Cardiac muscle cell (in vitro differentiated cells and primary cell): ENCODE measurements around the gene LYL1. TPM values are rescaled to one million over a fixed set of nuclear protein-coding genes. Genes with fewer than 3 reads are reported as not detected.
A peak's percentile ranks its signal among the peaks of the same experiment; 100 is the strongest.

Source experiments
- DNase-seq, 2 donors: peaks; one replicate each; pipeline versions ENCODE4 v3.0.0 to v3.0.0-alpha.2; 2010 to 2017; ENCODE audit warnings: low read depth in 1 of 2, low spot score in 1 of 2
- H3K27ac ChIP-seq: fragments of 200-600 bp; sonication (generic); 2 replicates; pipeline ENCODE4 v1.5.1; 2016
- H3K27me3 ChIP-seq: fragments of 200-600 bp; sonication (generic); 2 replicates; pipeline ENCODE4 v1.6.0; 2016; ENCODE audit warnings: control low read depth
- H3K36me3 ChIP-seq: fragments of 200-600 bp; sonication (generic); 2 replicates; pipeline ENCODE4 v1.5.1; 2016; ENCODE audit warnings: control low read depth
- H3K4me1 ChIP-seq: fragments of 200-600 bp; sonication (generic); 2 replicates; pipeline ENCODE4 v1.8.1; 2017; ENCODE audit warnings: low read depth, mild to moderate bottlenecking, mixed run types
- H3K4me3 ChIP-seq: fragments of 200-600 bp; sonication (generic); 2 replicates; pipeline ENCODE4 v1.5.1; 2016; ENCODE audit warnings: mild to moderate bottlenecking
- H3K9me3 ChIP-seq: fragments of 200-600 bp; sonication (generic); 2 replicates; pipeline ENCODE4 v1.5.1; 2017; ENCODE audit warnings: low read depth, mild to moderate bottlenecking, control low read depth
- polyA plus RNA-seq: library from polyadenylated mRNA; unstranded; fragments of >200 nt; fragmentation: Nextera tagmentation; extraction: Ambion mirVana; gene quantifications from 2 replicates; pipeline ENCODE4 v1.2.1, GENCODE V29; 2016
- total RNA-seq: library from RNA; depleted of rRNA; stranded (reverse); fragments of >200 nt; gene quantifications from 2 replicates; pipeline ENCODE4 v1.2.3, GENCODE V29; 2016
- TF ChIP-seq, protein P1 (sequence below): IDR thresholded peaks from 2 replicates; pipeline ENCODE4 v1.5.1; 2012; ENCODE audit warnings: low read depth, mild to moderate bottlenecking, low read length

The LYL1 gene
- total RNA-seq: 5.6 and 6.3 TPM in 2 replicates
- polyA plus RNA-seq: 4.3 and 4.6 TPM in 2 replicates

DNA sequence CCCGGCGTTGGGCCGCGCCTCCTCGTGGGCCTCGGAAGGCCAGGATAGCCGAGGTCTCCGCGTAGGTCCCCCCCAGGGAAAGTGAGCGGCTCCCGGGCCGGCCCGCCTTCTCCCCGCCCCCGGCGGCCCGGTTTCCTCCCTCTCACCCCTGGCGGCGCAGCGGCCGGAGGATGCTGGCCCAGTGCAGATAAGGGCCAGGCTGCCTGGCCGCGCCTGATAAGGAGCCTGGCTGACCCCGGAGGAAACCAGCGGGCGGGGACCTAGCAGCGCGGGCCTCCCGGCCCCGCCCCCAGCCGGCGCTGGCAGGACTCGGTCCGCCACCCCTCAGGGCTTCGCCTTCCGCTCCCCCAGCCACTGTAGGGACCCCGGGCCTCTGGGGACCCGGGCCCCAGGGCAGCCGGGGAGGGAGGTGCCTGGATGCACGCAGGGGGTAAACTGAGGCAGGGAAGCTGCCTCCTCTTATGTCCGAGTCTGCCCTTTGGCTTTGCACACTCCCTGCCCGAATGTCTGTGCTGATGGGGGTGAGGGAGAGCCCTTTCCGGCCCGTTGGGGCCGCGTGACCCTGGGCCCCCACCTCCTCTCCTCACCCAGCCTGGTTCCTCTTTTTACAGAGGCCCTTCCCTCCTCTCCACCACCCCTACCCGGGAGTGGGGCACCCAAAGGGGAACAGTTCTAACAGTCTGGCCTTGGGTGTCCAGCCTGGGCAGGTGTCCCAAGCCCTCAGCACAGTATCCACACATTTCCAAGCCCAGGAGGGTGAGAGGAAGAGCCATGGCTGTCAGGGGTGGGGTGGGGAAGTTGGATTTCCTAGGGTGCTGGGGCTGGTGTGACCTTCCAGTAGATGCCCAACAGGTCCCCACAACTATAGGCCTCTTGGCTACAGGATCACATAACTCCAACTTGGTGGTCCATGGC, at the start of gene LYL1:
Gene LYL1 (minus strand): TSS at position 193 of the 915 bp plus-strand sequence. CDS start 1,687 bp downstream, outside the sequence.
- H3K9me3 ChIP-seq: no peaks in the 10 kb centered on the region
- H3K27ac ChIP-seq: no peak within 1 kb of the TSS
- H3K27me3 ChIP-seq: peaks cover 39% of the 10 kb centered on the region
- peak; percentile 84 to 89 for DNase-seq
- H3K4me1 ChIP-seq: peaks cover 7% of the 10 kb centered on the region
- H3K36me3 ChIP-seq: no peaks in the 10 kb centered on the region
- TF ChIP-seq, protein P1, sequence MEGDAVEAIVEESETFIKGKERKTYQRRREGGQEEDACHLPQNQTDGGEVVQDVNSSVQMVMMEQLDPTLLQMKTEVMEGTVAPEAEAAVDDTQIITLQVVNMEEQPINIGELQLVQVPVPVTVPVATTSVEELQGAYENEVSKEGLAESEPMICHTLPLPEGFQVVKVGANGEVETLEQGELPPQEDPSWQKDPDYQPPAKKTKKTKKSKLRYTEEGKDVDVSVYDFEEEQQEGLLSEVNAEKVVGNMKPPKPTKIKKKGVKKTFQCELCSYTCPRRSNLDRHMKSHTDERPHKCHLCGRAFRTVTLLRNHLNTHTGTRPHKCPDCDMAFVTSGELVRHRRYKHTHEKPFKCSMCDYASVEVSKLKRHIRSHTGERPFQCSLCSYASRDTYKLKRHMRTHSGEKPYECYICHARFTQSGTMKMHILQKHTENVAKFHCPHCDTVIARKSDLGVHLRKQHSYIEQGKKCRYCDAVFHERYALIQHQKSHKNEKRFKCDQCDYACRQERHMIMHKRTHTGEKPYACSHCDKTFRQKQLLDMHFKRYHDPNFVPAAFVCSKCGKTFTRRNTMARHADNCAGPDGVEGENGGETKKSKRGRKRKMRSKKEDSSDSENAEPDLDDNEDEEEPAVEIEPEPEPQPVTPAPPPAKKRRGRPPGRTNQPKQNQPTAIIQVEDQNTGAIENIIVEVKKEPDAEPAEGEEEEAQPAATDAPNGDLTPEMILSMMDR: no peak
- peak within 1 kb of the TSS; percentile 8 for H3K4me3 ChIP-seq

DNA sequence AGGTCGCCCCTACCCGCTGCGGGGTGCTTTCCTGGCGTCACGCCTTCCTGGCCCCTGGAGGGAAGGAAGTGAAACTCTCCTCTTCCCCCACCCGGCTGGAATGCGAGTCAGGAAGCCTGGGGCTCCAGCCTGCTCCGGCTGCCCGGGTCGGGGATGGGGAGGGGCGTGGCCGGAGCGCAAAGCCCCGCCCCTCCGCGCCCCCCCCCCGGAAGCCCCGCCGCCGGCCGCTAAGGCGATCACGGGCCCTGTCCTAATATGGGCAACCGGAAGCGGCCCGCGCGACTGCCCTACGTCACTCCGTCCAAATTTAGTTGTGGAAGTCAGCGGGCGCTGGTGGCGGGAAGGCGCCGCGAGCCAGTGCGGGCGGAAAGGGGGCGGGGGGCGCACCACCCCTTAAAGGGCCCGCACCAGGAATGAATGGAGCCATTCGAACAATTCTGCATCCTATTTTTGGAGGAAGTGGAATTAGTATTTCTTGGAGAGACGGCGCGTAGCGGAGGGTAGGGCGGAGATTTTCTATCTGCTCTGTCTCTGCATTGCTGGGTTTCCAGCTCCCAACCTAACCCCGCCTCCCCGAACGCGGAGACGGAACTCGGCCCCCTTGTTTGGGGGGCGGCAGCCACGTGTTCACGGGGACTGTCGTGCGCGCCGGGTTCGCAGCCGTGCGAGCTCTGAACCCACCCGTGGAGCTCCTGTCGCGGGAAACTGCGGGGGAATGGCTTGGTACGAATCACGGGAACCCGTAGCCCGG, 49.1 kb upstream of the LYL1 start:
- Histone ChIP-seq H3K36me3 (no peaks in the 10 kb centered on the region), H3K27me3 (no peaks in the 10 kb centered on the region), H3K4me1 (peaks cover 16% of the 10 kb centered on the region), H3K27ac (peak overlapping the region; percentile 97), H3K9me3 (no peaks in the 10 kb centered on the region), H3K4me3 (peak overlapping the region; percentile 78)
- TF ChIP-seq, protein P1: no peak
- peak; percentile 98 to 99 for DNase-seq

DNA sequence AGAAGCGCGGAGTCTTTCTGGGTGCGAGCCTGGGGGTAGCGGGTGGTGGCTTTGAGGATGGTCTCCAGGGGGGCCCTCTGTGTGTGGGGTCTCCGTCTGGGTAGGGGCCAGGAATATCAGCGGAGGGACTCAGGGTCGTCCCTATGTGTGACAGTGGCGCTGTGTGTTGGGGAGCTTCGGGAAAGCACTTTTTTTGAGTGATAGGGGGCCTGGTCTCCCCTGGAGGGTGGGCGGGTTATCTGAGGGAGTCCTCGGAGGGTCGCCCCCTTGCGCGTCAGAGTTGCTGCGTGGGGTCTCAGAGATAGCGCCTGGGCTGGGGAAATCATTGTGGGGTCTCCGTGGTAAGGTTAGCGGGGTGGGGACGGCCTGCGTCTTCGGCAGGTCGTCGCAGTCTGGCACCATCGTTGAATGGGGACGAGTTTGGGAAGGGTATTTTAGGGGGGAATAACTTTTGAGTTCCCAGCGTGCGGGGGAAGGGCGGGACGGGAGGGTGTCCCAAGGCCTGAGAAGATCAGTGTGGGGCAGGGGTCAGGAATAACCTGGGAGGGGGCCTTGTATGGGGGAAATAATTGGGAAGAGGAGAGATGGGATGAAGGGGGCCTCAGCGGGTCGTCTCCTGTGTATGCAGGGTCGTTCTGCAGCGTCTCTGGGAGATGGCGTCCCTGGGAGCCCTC, 48.4 kb upstream of the LYL1 start:
- H3K27me3 ChIP-seq: no peaks in the 10 kb centered on the region
- H3K9me3 ChIP-seq: no peaks in the 10 kb centered on the region
- no peaks in the 10 kb centered on the region for H3K36me3 ChIP-seq
- peak; percentile 23 to 27 for DNase-seq
- peaks cover 14% of the 10 kb centered on the region for H3K4me1 ChIP-seq
- TF ChIP-seq, protein P1: no peak
- H3K4me3 ChIP-seq: peak overlapping the region; percentile 78
- peak overlapping the region; percentile 96 for H3K27ac ChIP-seq

DNA sequence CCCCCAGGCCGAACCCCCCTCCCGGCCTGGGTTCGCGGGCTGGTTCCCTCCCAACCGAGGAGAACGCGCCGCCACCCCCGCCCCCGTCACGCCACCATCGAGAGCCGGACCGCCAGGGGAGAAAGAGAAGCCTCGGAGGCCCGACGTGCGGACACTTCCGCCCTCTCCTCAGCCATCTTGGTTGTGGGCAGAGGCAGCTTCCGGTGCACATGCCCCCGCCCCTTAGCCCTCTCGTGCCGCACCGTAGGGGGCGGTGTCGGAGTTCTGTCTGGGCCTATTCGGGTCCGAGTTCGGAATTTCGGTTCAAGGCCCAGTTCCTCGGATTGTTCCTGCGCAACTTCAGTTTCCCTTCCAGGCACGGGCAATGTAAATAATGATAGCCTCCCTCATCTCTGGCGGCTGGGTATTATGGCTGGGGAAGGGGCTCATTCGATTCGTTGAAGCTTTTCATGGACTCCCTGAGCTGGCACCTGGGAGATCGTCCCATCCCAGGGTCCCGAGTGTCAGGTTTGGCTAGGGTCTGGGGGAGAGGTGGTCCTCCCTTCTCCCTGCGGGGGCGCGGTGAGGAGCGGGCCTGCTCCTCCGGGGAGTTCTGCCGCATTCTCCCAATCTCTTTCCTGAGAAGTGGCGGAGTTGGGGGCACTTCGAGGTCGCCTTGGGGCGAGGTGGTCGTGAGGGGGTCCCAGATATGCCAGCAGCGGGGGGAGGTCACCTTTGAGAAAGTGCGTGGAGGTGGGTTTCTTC, 47.7 kb upstream of the LYL1 start, which contains the start of the genes IER2 and STX10:
Gene IER2 (plus strand): TSS at position 225 of the 744 bp plus-strand sequence. CDS start 2,776 bp downstream, outside the sequence.
Gene STX10 (minus strand): TSS at position 189 of the 744 bp plus-strand sequence. CDS start 202 bp downstream, outside the sequence.
- TF ChIP-seq, protein P1: peak; percentile 66
- H3K9me3 ChIP-seq: no peaks in the 10 kb centered on the region

More for the DNA sequence above, 47.7 kb upstream of the LYL1 start, which contains the start of the genes IER2 and STX10:
- Histone ChIP-seq H3K4me1 (peaks cover 7% of the 10 kb centered on the region), H3K36me3 (no peaks in the 10 kb centered on the region), H3K4me3 (peak within 1 kb of the TSS; percentile 78), H3K27ac (peak within 1 kb of the TSS; percentile 96), H3K27me3 (no peaks in the 10 kb centered on the region)
- DNase-seq: peak; percentile 93 to 97
